Activated T-cell treated with anti-CD3 and anti-CD28 coated beads for 48 hours (primary cell): ENCODE measurements around the gene PTPN21.
"Not testable (repeated sequence)": the region's sequence is repeated elsewhere in the genome, so short reads cannot be mapped to it uniquely, and the experiment has no call there.

ENCODE experiments used
- DNase-seq: peaks from one replicate; pipeline ENCODE4 v3.0.0-alpha.2; 2020; ENCODE audit warnings: low read depth

The PTPN21 gene

DNA sequence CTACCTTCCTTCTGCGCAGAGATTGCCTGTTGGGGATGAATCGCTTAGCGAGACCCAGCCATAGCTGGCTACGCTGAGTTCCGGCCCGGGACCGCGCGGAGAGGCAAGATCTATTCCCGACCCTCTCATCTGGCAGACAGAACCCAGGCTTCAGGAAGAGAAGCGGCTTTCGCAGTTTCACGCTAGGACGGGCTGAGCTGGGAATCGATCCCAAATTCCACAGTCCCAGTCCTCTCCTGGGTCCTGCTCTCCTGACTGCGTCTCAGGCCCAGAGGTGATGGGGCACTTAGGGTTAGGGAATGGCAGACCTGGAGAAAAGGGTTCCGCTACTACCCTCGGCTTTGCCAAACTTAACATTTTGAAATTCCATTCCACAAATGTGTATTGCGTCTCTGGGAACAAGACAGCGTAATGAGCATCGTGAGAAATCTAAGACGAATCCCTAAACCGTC, 2.8 kb downstream of the PTPN21 start:
- no peak for DNase-seq

DNA sequence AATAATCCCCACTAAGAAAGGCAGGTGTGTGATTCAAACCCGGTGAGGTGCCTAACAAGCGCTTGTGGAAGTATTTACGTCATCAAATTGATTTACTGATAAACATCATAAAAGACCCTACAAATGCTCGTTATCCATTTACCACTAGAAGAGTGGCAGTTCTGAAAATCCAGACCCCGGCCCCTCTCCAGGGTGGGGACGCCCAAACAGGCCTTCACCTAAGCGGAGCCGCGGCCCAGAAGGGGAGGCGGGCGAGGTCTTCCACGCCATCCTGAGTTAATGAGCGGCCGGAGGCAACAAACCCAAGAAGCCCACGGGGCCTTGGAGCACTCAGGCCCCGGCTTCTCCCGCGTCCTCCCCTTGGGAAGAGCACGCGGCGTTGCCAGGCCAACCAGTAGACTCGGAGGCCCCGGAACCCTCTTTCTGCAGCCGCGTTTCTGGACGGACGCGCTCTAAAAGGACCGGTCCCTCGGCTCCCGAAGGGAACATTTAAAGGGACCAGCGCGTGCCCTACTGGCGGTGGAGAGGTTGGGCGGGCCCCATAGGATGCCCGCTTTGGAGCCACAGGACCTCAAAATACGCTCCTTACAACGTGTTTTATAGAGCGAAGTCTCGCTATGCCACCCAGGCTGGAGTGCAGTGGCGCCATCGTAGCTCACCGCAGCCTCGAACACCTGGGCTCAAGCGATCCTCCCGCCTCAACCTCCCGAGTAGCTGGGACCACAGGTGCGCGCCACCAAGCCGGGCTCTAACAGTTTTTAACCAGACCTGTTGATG, 3.5 kb downstream of the PTPN21 start:
- peak; percentile 53 for DNase-seq

- no peak for DNase-seq
These were observed 4.7 kb downstream of the PTPN21 start for GRCh38 chr14:88550078-88550477.

- no peak for DNase-seq
These were observed 7.4 kb downstream of the PTPN21 start for GRCh38 chr14:88547386-88547780.

GRCh38 chr14:88546621-88547385, 8.0 kb downstream of the PTPN21 start:
- DNase-seq, result no peak

DNA sequence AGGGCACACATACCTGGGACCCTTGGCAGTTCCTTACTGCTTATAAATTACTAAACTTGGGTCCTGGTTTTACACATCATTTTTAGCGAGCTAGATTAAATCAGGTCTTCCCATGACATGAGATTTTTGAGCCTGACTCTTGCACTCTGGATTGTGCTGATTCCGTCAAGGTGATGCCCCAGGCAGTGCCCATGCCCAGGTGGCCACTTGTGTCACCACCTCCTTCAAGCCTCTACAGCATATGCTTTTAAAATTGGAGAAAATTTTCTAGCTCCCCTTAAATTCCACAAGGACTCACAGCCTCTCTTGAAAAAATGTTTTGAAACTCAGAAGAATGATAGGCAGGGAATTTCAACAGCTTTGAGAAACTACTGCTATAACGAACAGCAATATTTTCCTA, 9.6 kb downstream of the PTPN21 start:
- no peak for DNase-seq

DNA sequence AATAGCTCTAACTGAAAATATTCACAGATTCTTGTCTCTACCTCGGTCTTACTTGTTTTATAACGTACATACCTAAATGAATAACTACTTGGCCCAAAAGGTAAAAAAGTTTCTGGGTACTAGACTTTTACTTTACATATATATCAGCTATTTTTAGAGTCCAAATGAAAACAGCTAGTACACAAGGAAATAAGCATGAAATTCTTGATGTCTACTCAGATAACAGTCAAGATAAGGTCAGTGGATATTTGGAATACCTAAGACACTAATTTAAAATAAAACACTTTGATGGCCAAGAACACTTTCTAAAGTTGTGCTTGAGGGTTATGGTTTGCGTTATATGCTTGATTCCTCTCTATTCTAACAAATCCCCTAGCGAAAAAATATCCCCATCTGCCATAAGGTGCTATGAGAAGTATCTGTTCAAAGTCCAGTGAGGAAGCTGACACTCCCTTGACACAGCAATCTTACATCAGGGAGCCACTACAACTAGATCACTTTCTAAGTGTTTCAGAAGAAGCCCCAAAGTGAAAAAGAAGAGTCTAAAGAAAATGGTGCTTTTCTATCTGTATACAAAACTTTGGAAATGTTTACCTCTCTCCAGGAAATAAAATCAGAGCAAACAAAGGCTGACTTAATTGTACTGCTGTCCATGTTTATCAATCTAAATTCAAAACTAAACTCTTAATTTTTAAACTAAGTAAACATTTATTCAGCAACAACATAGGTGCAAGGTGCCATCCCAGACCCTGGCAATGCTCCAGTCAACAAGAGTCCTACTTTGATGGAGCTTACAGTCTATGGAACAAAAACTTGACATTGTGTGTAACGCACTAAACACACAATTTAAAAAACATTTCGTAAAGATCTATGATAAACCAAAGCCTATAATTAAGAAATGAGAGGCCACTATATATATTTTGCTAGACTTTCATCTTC, 11.7 kb downstream of the PTPN21 start:
- DNase-seq, result no peak

- DNase-seq, result no peak
These were observed 13.5 kb downstream of the PTPN21 start for GRCh38 chr14:88541324-88541723.

DNA sequence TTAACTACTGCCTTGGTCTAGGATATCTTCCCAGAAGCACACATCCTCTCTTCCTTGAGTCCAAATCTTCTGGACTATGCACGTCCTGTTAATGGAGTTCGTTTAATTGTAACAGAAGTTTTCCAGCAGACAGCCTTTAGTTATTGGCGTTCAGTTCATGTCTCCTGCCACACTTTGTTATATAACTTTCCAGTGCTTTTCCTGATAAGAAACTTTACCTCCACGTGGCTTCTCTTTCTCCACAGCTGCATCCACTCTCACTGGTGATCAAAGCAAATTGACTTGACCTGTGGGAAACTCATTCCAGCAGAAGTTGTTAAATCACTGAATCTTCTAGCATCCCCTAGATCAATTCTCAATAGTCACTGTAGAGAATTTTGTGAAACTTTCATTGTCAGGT, 19.0 kb downstream of the PTPN21 start:
- DNase-seq, result no peak

GRCh38 chr14:88535149-88535548, 19.7 kb downstream of the PTPN21 start:
- no peak for DNase-seq

DNA sequence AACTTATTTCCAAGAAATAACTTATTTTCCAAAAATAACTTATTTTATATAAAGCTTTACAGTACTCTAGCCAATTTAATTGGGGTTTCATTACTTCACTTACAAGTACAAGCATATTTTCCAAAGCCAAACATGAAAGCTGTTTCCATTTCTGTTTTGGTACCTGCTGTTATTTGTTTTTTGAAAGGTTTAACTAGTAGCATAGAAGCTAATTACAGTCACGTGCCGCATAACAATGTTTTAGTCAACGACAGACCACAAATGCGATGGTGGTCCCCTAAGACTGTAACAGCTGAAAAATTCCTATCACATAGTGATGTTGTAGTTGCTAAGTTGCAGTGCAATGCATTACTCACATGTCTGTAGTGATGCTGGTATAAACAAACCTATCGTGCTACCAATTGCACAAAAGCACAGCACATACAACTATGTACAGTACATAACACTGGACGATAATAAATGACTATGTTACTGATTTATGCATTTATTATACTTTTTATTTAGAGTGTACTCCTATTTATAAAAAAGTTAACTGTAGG, 21.7 kb downstream of the PTPN21 start:
- no peak for DNase-seq

GRCh38 chr14:88529889-88530288, 24.9 kb downstream of the PTPN21 start:
- DNase-seq, result not testable (repeated sequence)

GRCh38 chr14:88522393-88522792, 32.4 kb downstream of the PTPN21 start:
- no peak for DNase-seq

DNA sequence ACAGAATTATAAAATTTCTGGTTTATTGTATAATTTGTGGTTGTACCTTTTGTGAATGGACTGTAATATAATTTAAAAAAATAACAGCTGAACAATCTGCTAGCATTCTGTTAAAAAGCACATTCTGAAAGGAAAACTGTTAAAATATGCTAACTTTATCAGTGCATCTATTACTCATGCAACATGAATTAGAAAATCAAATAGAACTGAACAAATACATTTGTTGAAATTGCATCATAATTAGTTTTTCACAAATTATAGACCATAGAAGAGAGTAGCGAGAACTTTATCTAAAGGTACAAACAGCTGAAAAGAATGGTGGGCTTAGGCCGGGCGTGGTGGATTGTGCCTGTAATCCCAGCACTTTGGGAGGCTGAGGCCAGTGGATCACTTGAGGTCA, 33.0 kb downstream of the PTPN21 start:
- no peak for DNase-seq

DNA sequence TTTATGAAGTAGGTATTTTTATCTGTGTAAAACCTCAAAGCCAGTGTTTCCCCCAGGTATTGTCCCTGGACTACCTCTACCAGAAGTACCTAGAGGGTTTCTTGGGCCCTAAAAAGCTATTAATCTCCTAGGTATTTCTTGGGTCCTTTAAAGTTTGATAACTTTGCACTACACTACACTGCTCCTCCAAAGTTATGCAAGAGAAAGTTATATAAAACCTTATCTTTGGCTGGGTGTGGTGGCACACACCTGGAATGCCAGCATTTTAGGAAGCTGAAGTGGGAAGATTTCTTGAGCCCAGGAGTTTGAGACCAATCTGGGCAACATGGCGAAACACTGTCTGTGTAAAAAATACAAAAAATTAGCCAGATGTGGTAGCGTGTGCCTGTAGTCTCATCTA, 34.9 kb downstream of the PTPN21 start:
- DNase-seq, result no peak

DNA sequence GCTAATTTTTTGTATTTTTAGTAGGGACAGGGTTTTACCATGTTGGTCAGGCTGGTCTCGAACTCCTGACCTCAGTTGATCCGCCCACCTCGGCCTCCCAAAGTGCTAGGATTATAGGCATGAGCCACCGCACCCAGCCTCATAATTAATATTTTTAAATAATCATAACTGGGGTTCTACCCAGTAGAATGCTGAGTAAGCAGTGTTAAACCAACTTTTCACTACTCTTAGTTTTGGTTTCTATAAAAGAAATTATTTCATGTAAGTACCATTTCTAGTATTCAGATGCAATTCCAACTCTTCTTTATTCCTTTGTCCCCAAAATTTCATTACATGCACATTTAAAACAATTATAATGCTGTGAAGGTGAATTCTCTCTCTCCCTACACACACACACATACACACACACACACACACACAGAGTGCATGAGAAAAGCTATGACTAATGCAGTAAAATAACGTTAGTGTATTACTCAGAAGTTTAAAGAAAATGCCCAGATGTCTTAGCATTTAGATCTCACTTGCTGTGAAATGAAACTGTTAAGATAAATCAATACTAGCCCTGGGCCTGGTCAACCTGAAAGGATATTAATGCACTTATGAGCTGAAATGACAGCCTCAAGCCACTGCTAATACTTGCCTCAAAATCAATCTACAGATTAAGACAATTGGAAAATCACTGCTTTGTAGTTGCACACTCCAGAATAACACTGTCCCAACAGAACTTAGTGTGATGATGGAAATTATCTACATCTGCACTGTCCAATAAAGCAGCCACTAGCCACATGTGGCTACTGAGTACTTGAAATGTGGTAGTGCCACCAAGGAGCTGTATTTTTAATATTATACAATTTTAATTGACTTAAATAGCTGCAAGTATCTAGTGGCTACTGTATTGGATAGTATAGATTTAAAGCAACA, 36.0 kb downstream of the PTPN21 start:
- DNase-seq, result no peak

GRCh38 chr14:88516861-88517357, 37.9 kb downstream of the PTPN21 start:
- no peak for DNase-seq

DNA sequence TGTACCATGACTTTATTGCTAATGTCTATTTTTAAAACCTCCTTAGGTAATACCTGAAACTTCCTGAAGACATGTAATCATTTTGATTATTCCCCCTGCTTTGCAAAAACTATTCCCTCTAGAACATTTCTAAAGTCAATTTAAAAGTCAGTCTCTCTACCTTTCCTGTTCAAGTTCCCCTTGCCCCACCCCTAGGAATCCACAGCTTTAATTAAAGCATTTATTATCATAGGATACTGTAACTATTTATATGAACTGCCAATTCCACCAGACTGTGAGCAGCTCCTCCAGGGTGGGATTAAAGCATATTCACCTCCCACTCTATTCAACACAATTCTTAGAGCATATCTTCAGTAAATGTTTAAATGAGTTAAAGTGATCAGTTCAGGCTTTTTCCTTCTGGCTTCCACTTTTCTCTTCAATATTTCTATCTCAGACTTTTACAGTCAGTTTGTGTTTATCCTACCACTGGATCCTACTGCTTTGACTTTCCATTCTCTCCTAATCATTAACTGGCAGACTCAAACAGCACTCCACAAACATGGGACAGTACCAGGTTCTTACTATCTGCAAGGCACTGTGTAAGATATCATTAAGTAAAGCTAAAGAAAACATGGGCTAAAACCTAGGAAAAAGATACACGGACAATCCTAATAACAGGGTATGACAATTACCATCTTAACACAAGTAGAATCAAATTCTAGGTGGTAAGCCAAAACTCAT, 39.1 kb downstream of the PTPN21 start:
- DNase-seq, result no peak

DNA sequence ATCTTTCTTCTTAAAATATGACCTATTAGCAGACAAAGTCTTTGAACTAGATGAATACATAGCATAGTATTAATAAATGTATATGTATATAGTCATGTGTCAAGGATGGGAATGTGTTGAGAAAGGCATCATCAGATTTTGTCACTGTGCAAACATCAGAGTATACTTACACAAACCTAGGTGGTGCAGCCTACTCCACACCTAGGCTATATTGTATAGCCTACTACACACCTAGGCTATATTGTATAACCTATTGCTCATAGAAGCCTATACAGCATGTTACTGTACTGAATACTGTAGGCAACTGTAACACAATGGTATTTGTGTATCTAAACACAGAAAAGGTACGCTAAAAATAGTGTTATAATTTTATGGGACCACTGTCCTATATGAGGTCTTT, 47.6 kb downstream of the PTPN21 start:
- DNase-seq, result no peak

- no peak for DNase-seq
These were observed 49.2 kb downstream of the PTPN21 start for GRCh38 chr14:88505621-88506020.
